Naive B cell (primary cell): Measurements from ENCODE around the gene CLECL1. TPM values are rescaled to one million over a fixed set of nuclear protein-coding genes. Genes with fewer than 3 reads are reported as not detected.
"Not testable (repeated sequence)": the region's sequence is repeated elsewhere in the genome, so short reads cannot be mapped to it uniquely, and the experiment has no call there.

Experiments used
- ATAC-seq, 2 donors: fragments of 150-1000 bp; cut with Tn5 transposase; 2 replicates each; pipeline ENCODE4 v1.10.0; 2021; ENCODE audit warnings: low read depth in 2 of 2, mild to moderate bottlenecking in 2 of 2, moderate library complexity in 2 of 2
- DNase-seq: peaks from one replicate; pipeline ENCODE4 v3.0.0; 2022
- H3K27ac Mint-ChIP-seq, 6 donors: one replicate each; pipeline ENCODE4 v1.8.0; 2020 to 2022; ENCODE audit warnings: mild to moderate bottlenecking in 6 of 6, mixed read lengths in 6 of 6, moderate library complexity in 5 of 6, inconsistent platforms in 2 of 6
- H3K27me3 Mint-ChIP-seq, 3 donors: one replicate each; pipeline ENCODE4 v1.8.0; 2021 to 2022; ENCODE audit warnings: mixed read lengths in 3 of 3, mild to moderate bottlenecking in 1 of 3
- H3K36me3 Mint-ChIP-seq, 2 donors: one replicate each; pipeline ENCODE4 v1.8.0; 2020 to 2022; ENCODE audit warnings: mixed read lengths in 2 of 2, inconsistent platforms in 1 of 2, mild to moderate bottlenecking in 1 of 2
- H3K4me1 Mint-ChIP-seq, 3 donors: one replicate each; pipeline ENCODE4 v1.8.0; 2020 to 2022; ENCODE audit warnings: mixed read lengths in 3 of 3, inconsistent platforms in 1 of 3, mild to moderate bottlenecking in 1 of 3, moderate library complexity in 1 of 3
- H3K4me3 Mint-ChIP-seq, 8 donors: one replicate each; pipeline ENCODE4 v1.8.0; 2020 to 2022; ENCODE audit warnings: mild to moderate bottlenecking in 8 of 8, mixed read lengths in 8 of 8, moderate library complexity in 8 of 8, inconsistent platforms in 2 of 8
- H3K9me3 Mint-ChIP-seq, 7 donors: one replicate each; pipeline ENCODE4 v1.8.0; 2020 to 2022; ENCODE audit warnings: mixed read lengths in 7 of 7, mild to moderate bottlenecking in 5 of 7, inconsistent platforms in 2 of 7, moderate library complexity in 1 of 7
- polyA plus RNA-seq, 6 donors: library from polyadenylated mRNA; unstranded; fragments of 300-500 nt; fragmentation: Illumina TruSeq; gene quantifications; one replicate each; pipeline ENCODE4 v1.2.3, GENCODE V29; 2021; ENCODE audit warnings: low read depth in 6 of 6

CLECL1 gene
- polyA plus RNA-seq, 6 donors from 2014 or later = 8.9 to 34.0 (median 11.5) TPM

- peak; percentile 58 to 59 for ATAC-seq
- Mint-ChIP-seq H3K4me1 (peaks cover 58 to 88% (median 81%) of the 10 kb centered on the region in 3 donors), H3K36me3 (peaks cover 7 to 10% of the 10 kb centered on the region in 2 donors)
Observed at GRCh38 chr12:9707864-9708808, 24.8 kb downstream of the CLECL1 start.

GRCh38 chr12:9707356-9707755, 25.5 kb downstream of the CLECL1 start:
- Mint-ChIP-seq H3K4me3 (peak overlapping the region in 7 of 8 donors; percentile 44 to 85 (median 71)), H3K4me1 (peaks cover 63 to 88% (median 82%) of the 10 kb centered on the region in 3 donors), H3K9me3 (peaks cover 0 to 9% (median 0%) of the 10 kb centered on the region in 7 donors), H3K27me3 (no peaks in the 10 kb centered on the region), H3K36me3 (peaks cover 7 to 10% of the 10 kb centered on the region in 2 donors), H3K27ac (peak overlapping the region; percentile 90 to 99 (median 96))
- DNase-seq = no peak
- peak; percentile 64 to 75 for ATAC-seq

More at GRCh38 chr12:9707864-9708808, 24.8 kb downstream of the CLECL1 start:
- peak overlapping the region; percentile 44 to 85 (median 74) for H3K4me3 Mint-ChIP-seq
- no peaks in the 10 kb centered on the region for H3K27me3 Mint-ChIP-seq
- H3K27ac Mint-ChIP-seq = peak overlapping the region; percentile 90 to 97 (median 94)
- peaks cover 0 to 9% (median 0%) of the 10 kb centered on the region in 7 donors for H3K9me3 Mint-ChIP-seq
- DNase-seq = peak; percentile 53

- Mint-ChIP-seq H3K27ac (peak overlapping the region; percentile 86 to 99 (median 92)), H3K4me3 (peak overlapping the region; percentile 11 to 89 (median 73)), H3K27me3 (no peaks in the 10 kb centered on the region), H3K4me1 (peaks cover 68 to 88% (median 81%) of the 10 kb centered on the region in 3 donors), H3K9me3 (peaks cover 0 to 9% (median 0%) of the 10 kb centered on the region in 7 donors), H3K36me3 (peaks cover 7 to 10% of the 10 kb centered on the region in 2 donors)
- ATAC-seq (peak in 1 of 2 donors; percentile 17), DNase-seq (peak; percentile 48)
Observed at GRCh38 chr12:9706086-9706685, 26.7 kb downstream of the CLECL1 start.

GRCh38 chr12:9704561-9704960, 28.3 kb downstream of the CLECL1 start:
- ATAC-seq, H3K4me3 Mint-ChIP-seq: not testable (repeated sequence)
- H3K4me1 Mint-ChIP-seq = peaks cover 69 to 88% (median 80%) of the 10 kb centered on the region in 3 donors

GRCh38 chr12:9702255-9702654, 30.6 kb downstream of the CLECL1 start:
- peak overlapping the region; percentile 85 to 96 (median 92) for H3K27ac Mint-ChIP-seq
- H3K27me3 Mint-ChIP-seq = no peaks in the 10 kb centered on the region
- peaks cover 7 to 11% of the 10 kb centered on the region in 2 donors for H3K36me3 Mint-ChIP-seq
- peak; percentile 52 to 67 for ATAC-seq
- DNase-seq = no peak
- H3K4me1 Mint-ChIP-seq = peaks cover 64 to 85% (median 73%) of the 10 kb centered on the region in 3 donors
- peaks cover 0 to 11% (median 4%) of the 10 kb centered on the region in 7 donors for H3K9me3 Mint-ChIP-seq
- H3K4me3 Mint-ChIP-seq = peak overlapping the region; percentile 5 to 85 (median 69)

More at GRCh38 chr12:9704561-9704960, 28.3 kb downstream of the CLECL1 start:
- not testable (repeated sequence) for H3K36me3 Mint-ChIP-seq, H3K9me3 Mint-ChIP-seq, H3K27me3 Mint-ChIP-seq, DNase-seq
- H3K27ac Mint-ChIP-seq = peak overlapping the region in 3 of 6 donors; percentile 36 to 90 (median 39)

GRCh38 chr12:9701380-9702154, 31.3 kb downstream of the CLECL1 start:
- Mint-ChIP-seq H3K9me3 (peaks cover 0 to 12% (median 5%) of the 10 kb centered on the region in 7 donors), H3K27me3 (no peaks in the 10 kb centered on the region), H3K4me1 (peaks cover 61 to 78% (median 68%) of the 10 kb centered on the region in 3 donors), H3K4me3 (peak overlapping the region; percentile 12 to 85 (median 66)), H3K27ac (peak overlapping the region; percentile 55 to 96 (median 90)), H3K36me3 (peaks cover 14 to 17% of the 10 kb centered on the region in 2 donors)
- ATAC-seq = peak; percentile 52 to 66
- no peak for DNase-seq

- DNase-seq = no peak
- H3K4me1 Mint-ChIP-seq = peaks cover 54 to 76% (median 61%) of the 10 kb centered on the region in 3 donors
- H3K9me3 Mint-ChIP-seq = peaks cover 2 to 13% (median 7%) of the 10 kb centered on the region in 7 donors
- H3K4me3 Mint-ChIP-seq = peak overlapping the region in 3 of 8 donors; percentile 48 to 77 (median 54)
- peaks cover 21 to 24% of the 10 kb centered on the region in 2 donors for H3K36me3 Mint-ChIP-seq
- no peaks in the 10 kb centered on the region for H3K27me3 Mint-ChIP-seq
- ATAC-seq = no peak
- H3K27ac Mint-ChIP-seq = peak overlapping the region in 4 of 6 donors; percentile 35 to 96 (median 80)
Observed at GRCh38 chr12:9700606-9700956, 32.3 kb downstream of the CLECL1 start.

GRCh38 chr12:9699898-9700605, 32.8 kb downstream of the CLECL1 start:
- DNase-seq (no peak), ATAC-seq (no peak)
- Mint-ChIP-seq H3K4me3 (no peak overlapping the region), H3K9me3 (peaks cover 2 to 15% (median 7%) of the 10 kb centered on the region in 7 donors), H3K4me1 (peaks cover 54 to 76% (median 60%) of the 10 kb centered on the region in 3 donors), H3K27me3 (no peaks in the 10 kb centered on the region), H3K36me3 (peaks cover 26 to 29% of the 10 kb centered on the region in 2 donors), H3K27ac (peak overlapping the region in 5 of 6 donors; percentile 17 to 88 (median 68))

- peaks cover 2 to 15% (median 7%) of the 10 kb centered on the region in 7 donors for H3K9me3 Mint-ChIP-seq
- no peak overlapping the region for H3K4me3 Mint-ChIP-seq
- H3K27ac Mint-ChIP-seq = peak overlapping the region in 4 of 6 donors; percentile 13 to 88 (median 48)
- H3K27me3 Mint-ChIP-seq = no peaks in the 10 kb centered on the region
- ATAC-seq (no peak), DNase-seq (no peak)
- peaks cover 55 to 76% (median 57%) of the 10 kb centered on the region in 3 donors for H3K4me1 Mint-ChIP-seq
- peaks cover 30 to 33% of the 10 kb centered on the region in 2 donors for H3K36me3 Mint-ChIP-seq
Observed at GRCh38 chr12:9699269-9699897, 33.5 kb downstream of the CLECL1 start.

GRCh38 chr12:9698681-9699080, 34.2 kb downstream of the CLECL1 start:
- DNase-seq = no peak
- H3K27ac Mint-ChIP-seq = peak overlapping the region in 4 of 6 donors; percentile 11 to 88 (median 22)
- peaks cover 2 to 15% (median 7%) of the 10 kb centered on the region in 7 donors for H3K9me3 Mint-ChIP-seq
- no peaks in the 10 kb centered on the region for H3K27me3 Mint-ChIP-seq
- H3K4me1 Mint-ChIP-seq = peaks cover 54 to 80% (median 62%) of the 10 kb centered on the region in 3 donors
- H3K4me3 Mint-ChIP-seq = peak overlapping the region in 1 of 8 donors; percentile 43
- ATAC-seq = no peak
- H3K36me3 Mint-ChIP-seq = peaks cover 30 to 37% of the 10 kb centered on the region in 2 donors

- ATAC-seq (no peak), DNase-seq (no peak)
- H3K27ac Mint-ChIP-seq = peak overlapping the region in 4 of 6 donors; percentile 1 to 53 (median 22)
- peak overlapping the region in 1 of 8 donors; percentile 14 for H3K4me3 Mint-ChIP-seq
- H3K4me1 Mint-ChIP-seq = peaks cover 50 to 81% (median 60%) of the 10 kb centered on the region in 3 donors
- H3K27me3 Mint-ChIP-seq = no peaks in the 10 kb centered on the region
- H3K9me3 Mint-ChIP-seq = peaks cover 2 to 15% (median 7%) of the 10 kb centered on the region in 7 donors
- H3K36me3 Mint-ChIP-seq = peaks cover 35 to 42% of the 10 kb centered on the region in 2 donors
Observed at GRCh38 chr12:9697619-9698018, 35.3 kb downstream of the CLECL1 start.
